HepG2 (cell line): ENCODE data around the gene PDE3A. TPM values are rescaled to one million over a fixed set of nuclear protein-coding genes. Genes with fewer than 3 reads are reported as not detected.

ENCODE experiments used
- ARNT2 ChIP-seq: sonication (generic); formaldehyde crosslinking; IDR thresholded peaks from 2 replicates; pipeline ENCODE4 v1.8.0; 2022; ENCODE audit warnings: mild to moderate bottlenecking, low read depth, missing genetic modification reagents, moderate library complexity
- BCL6 ChIP-seq: IDR thresholded peaks from 2 replicates; pipeline ENCODE4 v1.6.1; 2016; ENCODE audit warnings: missing genetic modification reagents, missing compliant biosample characterization
- CEBPG ChIP-seq: IDR thresholded peaks from 2 replicates; pipeline ENCODE4 v1.6.1; 2016
- CEBPZ ChIP-seq: IDR thresholded peaks from 2 replicates; pipeline ENCODE4 v1.6.1; 2012; ENCODE audit warnings: low read length, improper control_type of control experiment
- DPF2 ChIP-seq: sonication (generic); formaldehyde crosslinking; IDR thresholded peaks from 2 replicates; pipeline ENCODE4 v1.4.0; 2020; ENCODE audit warnings: mild to moderate bottlenecking, low read depth, missing genetic modification reagents, borderline replicate concordance
- IRF1 ChIP-seq: sonication (generic); formaldehyde crosslinking; IDR thresholded peaks from 2 replicates; pipeline ENCODE4 v1.4.0; 2020; ENCODE audit warnings: low read depth, mild to moderate bottlenecking, missing genetic modification reagents
- KDM2A ChIP-seq: sonication (generic); formaldehyde crosslinking; IDR thresholded peaks from 2 replicates; pipeline ENCODE4 v1.4.0; 2020; ENCODE audit warnings: low read depth, missing genetic modification reagents, borderline replicate concordance
- MED13 ChIP-seq: sonication (generic); formaldehyde crosslinking; IDR thresholded peaks from 2 replicates; pipeline ENCODE4 v1.5.0; 2020; ENCODE audit warnings: missing genetic modification reagents
- MLXIP ChIP-seq: sonication (generic); formaldehyde crosslinking; IDR thresholded peaks from 2 replicates; pipeline ENCODE4 v1.9.0; 2021; ENCODE audit warnings: missing genetic modification reagents, borderline replicate concordance
- NAIF1 ChIP-seq: sonication (generic); formaldehyde crosslinking; IDR thresholded peaks from 2 replicates; pipeline ENCODE4 v1.5.0; 2020; ENCODE audit warnings: mild to moderate bottlenecking, missing genetic modification reagents, borderline replicate concordance
- NCOR1 ChIP-seq: fragments of 200-600 bp; sonication (generic); IDR thresholded peaks from 2 replicates; pipeline ENCODE4 v1.7.0; 2017; ENCODE audit warnings: antibody characterized with exemption, low read length, borderline replicate concordance
- NR3C1 ChIP-seq: sonication (generic); formaldehyde crosslinking; IDR thresholded peaks from 2 replicates; pipeline ENCODE4 v1.4.0; 2020; ENCODE audit warnings: missing genetic modification reagents
- PRDM4 ChIP-seq: sonication (generic); formaldehyde crosslinking; IDR thresholded peaks from 2 replicates; pipeline ENCODE4 v1.9.0; 2021; ENCODE audit warnings: missing genetic modification reagents, borderline replicate concordance
- ZFP90 ChIP-seq: sonication (generic); formaldehyde crosslinking; IDR thresholded peaks from 2 replicates; pipeline ENCODE4 v1.8.0; 2022; ENCODE audit warnings: missing genetic modification reagents, mild to moderate bottlenecking, inconsistent platforms, borderline replicate concordance
- ZNF30 ChIP-seq: sonication (generic); formaldehyde crosslinking; IDR thresholded peaks from 2 replicates; pipeline ENCODE4 v1.5.0; 2020; ENCODE audit warnings: mild to moderate bottlenecking, missing genetic modification reagents
- ZNF430 ChIP-seq: sonication (generic); formaldehyde crosslinking; IDR thresholded peaks from 2 replicates; pipeline ENCODE4 v1.9.0; 2021; ENCODE audit warnings: mild to moderate bottlenecking, missing genetic modification reagents
- ZNF446 ChIP-seq: sonication (generic); formaldehyde crosslinking; IDR thresholded peaks from 2 replicates; pipeline ENCODE4 v1.5.0; 2020; ENCODE audit warnings: mild to moderate bottlenecking, missing genetic modification reagents
- ZNF772 ChIP-seq: sonication (generic); formaldehyde crosslinking; IDR thresholded peaks from 2 replicates; pipeline ENCODE4 v1.5.0; 2020; ENCODE audit warnings: mild to moderate bottlenecking, missing genetic modification reagents
- ZZZ3 ChIP-seq: sonication (generic); formaldehyde crosslinking; IDR thresholded peaks from 2 replicates; pipeline ENCODE4 v1.4.0; 2020; ENCODE audit warnings: missing genetic modification reagents, mild to moderate bottlenecking, borderline replicate concordance
- polyA plus RNA-seq, 8 experiments: library from polyadenylated mRNA; depleted of rRNA in 3 of 8; stranded (reverse) in 7 of 8; unstranded in 1 of 8; fragments of >200 nt; fragmentation: Illumina TruSeq in 4 of 8; extraction: Trizol in 4 of 8; gene quantifications; 2 replicates each; pipeline versions ENCODE4 v1.2.1 to v1.2.3, GENCODE V29; 2011 to 2016; ENCODE audit warnings: low read depth in 4 of 8, missing spikeins in 1 of 8, mixed read lengths in 1 of 8; ENCODE audit not compliant: insufficient read depth in 1 of 8
- total RNA-seq, 5 experiments: library from RNA; depleted of rRNA; stranded (reverse); fragments of >200 nt; fragmentation: Illumina TruSeq; extraction: Trizol; gene quantifications; 2 replicates each; pipeline ENCODE4 v1.2.3, GENCODE V29; 2016; ENCODE audit warnings: low read depth in 1 of 5

The PDE3A gene
- total and polyA plus RNA-seq, 2 of the 13 experiments (the other 11 are each of a cell fraction or from before 2014, with no cell fraction given): 0.77 to 1.5 TPM

- TF ChIP-seq CEBPZ (no peak), KDM2A (CRISPR knock-in tag) (peak; percentile 33; the same call in 1 of the 2 replicates), NR3C1 (CRISPR knock-in tag) (no peak), MED13 (CRISPR knock-in tag) (no peak), ARNT2 (no peak), ZNF446 (CRISPR knock-in tag) (no peak), IRF1 (no peak), DPF2 (CRISPR knock-in tag) (no peak), ZZZ3 (CRISPR knock-in tag) (no peak), ZNF772 (CRISPR knock-in tag) (no peak), NCOR1 (no peak; the same call in 1 of the 2 replicates), MLXIP (CRISPR knock-in tag) (no peak), PRDM4 (no peak), ZNF430 (CRISPR knock-in tag) (no peak), CEBPG (CRISPR knock-in tag) (no peak), BCL6 (CRISPR knock-in tag) (0 out of 2 replicates have a peak, but pooled peaks have one; percentile 5), NAIF1 (no peak), ZFP90 (CRISPR knock-in tag) (no peak), ZNF30 (CRISPR knock-in tag) (no peak)
Measured at GRCh38 chr12:20629414-20630156, 261.2 kb downstream of the PDE3A start (continued).
